GM12873 (cell line): ENCODE measurements around the gene PDZD2.

ENCODE experiments used
- TF ChIP-seq, protein P1 (sequence below): IDR thresholded peaks from 2 replicates; pipeline ENCODE4 v1.5.1; 2012; ENCODE audit warnings: low read depth, mild to moderate bottlenecking, moderate library complexity, low read length, control low read depth; ENCODE audit not compliant: insufficient read depth; ENCODE audit errors: missing control alignments

The PDZD2 gene

DNA sequence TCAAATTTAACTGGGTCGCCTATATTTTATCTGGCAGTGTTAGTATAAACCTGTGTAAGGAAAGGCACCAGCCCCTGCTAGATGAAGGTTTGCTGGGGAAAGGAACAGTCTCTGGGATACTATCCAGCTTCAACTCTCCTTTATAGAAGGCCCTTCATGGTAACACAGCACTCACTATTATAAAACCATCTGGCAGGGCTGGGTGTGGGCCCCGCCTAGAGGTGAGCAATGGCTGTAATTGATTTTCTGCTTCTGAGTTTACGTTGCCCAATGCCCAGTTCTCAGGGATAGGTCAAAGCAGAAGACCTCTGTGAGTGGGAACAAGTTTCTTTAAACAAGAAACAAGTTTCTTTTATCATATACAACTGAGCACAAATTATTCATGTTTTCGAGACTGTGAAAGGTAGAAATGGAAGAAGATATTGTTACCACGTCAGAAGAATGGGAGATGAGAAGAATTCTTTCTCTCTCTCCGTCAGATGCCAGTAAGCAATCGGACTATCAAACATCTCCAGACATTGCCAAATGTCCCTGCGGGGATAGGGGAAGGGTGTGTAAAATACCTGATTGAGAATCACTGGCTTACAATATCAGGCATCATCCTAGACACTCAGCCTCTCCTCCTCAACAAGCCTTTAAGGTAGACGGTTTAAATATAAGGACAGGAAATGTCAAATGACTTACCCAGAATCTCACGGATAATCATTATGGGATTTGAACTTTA is 205.9 kb downstream of the PDZD2 start:
- TF ChIP-seq, protein P1, sequence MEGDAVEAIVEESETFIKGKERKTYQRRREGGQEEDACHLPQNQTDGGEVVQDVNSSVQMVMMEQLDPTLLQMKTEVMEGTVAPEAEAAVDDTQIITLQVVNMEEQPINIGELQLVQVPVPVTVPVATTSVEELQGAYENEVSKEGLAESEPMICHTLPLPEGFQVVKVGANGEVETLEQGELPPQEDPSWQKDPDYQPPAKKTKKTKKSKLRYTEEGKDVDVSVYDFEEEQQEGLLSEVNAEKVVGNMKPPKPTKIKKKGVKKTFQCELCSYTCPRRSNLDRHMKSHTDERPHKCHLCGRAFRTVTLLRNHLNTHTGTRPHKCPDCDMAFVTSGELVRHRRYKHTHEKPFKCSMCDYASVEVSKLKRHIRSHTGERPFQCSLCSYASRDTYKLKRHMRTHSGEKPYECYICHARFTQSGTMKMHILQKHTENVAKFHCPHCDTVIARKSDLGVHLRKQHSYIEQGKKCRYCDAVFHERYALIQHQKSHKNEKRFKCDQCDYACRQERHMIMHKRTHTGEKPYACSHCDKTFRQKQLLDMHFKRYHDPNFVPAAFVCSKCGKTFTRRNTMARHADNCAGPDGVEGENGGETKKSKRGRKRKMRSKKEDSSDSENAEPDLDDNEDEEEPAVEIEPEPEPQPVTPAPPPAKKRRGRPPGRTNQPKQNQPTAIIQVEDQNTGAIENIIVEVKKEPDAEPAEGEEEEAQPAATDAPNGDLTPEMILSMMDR = no peak

DNA sequence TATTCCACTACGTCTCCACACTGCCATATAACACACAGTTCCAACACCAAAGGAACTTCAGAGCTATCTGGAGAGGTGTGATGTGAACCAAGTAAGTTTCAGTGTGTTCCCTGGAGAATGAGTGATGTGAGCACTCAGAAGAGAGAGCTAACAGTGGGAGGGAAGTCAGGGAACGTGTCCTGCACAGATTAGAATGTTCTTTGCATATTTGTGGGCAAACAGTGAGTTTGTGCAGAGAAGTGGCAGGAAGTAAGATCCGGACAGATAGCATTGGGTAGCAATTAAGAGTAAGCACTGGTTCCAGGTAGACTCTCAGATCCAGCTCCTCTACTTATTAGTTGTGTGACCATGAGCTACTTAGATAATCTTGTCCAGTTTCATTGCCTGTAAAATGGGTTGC is 206.4 kb downstream of the PDZD2 start:
- TF ChIP-seq, protein P1 = no peak

DNA sequence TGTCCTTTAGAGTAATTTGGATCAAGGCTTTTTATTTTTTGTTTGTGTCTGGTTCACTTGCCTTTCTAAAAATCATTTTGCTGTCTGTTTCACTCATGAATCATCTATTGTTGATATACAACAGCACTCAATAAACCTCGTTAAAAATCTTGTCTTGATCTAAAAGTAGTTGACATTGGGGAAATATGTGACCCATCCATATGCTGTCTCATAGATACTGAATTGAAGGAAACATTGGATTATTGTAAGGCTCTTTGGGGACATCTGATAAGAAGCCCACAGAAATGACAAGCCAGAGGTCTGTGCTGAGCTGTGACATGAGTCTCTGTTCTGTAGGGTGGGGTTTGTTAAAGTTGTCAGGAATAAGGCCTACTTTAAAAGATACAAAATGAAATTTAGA is 208.0 kb downstream of the PDZD2 start:
- TF ChIP-seq, protein P1 = no peak

DNA sequence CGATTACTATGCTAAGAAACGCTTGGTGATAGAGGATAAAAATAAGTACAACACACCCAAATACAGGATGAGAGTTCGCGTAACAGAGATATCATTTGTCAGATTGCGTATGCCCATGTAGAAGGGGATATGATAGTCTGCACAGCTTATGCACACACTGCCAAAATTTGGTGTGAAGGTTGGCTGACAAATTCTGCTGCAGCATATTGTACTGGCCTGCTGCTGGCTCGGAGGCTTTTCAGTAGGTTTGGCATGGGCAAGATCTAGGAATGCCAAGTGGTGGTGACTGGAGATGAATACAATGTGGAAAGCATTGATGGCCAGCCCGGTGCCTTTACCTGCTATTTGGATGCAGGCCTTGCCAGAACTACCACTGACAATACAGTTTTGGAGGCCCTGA is 208.4 kb downstream of the PDZD2 start:
- TF ChIP-seq, protein P1 = no peak

DNA sequence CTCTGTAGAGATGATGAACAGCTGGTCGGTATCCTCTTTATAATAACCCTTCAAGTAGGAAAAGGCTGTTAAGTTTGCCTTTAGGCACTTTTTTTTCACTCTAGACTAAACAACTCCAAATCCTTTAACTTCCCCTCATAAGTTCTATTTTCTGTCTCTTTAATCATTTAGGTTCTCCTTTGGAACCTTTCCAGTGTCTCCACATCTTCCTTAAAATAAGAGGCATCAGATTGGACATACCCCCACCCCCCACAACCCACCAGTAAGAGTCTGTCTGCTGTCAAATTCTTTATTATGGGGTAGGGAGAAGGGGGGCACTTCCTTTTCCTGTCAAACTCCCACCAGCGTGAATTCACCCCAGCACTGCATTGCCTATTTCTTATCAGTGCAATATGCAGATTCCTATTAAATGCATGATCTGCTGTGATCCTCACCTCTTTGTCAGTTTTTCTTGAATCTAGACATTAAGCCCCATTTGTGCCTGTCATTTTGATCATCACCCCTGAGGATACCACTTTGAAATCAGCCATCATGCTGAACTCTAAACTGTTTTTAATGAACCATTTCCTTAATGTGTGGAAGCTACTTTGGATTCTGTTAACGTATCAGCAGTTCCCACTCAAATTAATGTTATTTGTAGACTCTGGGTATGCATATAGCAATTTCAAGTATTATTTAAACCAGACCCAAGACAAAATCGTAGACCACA is 212.2 kb downstream of the PDZD2 start:
- TF ChIP-seq, protein P1 = no peak

DNA sequence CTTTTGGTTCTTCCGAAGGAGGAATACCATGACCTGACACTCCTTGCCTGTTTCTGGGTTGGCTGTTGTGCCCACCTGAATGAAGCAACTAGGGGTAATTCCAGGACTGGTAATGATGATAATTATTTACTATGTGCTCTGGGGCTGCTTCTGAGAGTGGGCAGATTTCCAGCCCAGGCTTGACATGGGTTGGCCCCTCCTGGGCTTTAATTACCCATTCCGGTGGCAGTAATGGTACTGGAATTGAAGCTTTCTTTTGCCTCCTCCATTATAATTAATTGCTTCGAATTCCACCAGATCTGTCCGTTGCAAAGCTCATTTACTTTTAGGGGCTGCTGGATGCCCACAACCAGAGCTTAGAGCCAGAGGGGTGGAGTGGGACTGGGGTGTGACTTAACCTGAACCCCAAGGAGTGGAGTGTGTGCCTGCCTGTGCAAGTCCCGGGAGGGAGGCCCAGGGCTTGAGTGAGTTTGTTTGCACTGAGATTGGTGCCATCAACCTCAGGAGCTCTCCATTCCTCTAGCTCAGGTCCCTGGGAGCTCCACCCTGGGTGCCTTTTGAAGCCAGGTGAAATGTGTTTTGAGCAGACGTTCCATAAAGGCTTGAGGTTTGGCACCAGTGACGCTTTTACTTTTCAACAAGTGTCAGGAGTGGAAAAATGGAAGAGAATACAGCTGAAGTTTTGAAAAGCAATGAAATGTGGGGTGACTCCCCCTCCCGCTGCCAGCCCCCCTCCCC is 214.6 kb downstream of the PDZD2 start:
- TF ChIP-seq, protein P1 = no peak
